ENCODE data around the gene AGBL4. TPM values are rescaled to one million over a fixed set of nuclear protein-coding genes. Genes with fewer than 3 reads are reported as not detected.

Gene AGBL4
- total and polyA plus RNA-seq, 2 of the 4 experiments (the other 2 are of a cell fraction) = not detected

DNA sequence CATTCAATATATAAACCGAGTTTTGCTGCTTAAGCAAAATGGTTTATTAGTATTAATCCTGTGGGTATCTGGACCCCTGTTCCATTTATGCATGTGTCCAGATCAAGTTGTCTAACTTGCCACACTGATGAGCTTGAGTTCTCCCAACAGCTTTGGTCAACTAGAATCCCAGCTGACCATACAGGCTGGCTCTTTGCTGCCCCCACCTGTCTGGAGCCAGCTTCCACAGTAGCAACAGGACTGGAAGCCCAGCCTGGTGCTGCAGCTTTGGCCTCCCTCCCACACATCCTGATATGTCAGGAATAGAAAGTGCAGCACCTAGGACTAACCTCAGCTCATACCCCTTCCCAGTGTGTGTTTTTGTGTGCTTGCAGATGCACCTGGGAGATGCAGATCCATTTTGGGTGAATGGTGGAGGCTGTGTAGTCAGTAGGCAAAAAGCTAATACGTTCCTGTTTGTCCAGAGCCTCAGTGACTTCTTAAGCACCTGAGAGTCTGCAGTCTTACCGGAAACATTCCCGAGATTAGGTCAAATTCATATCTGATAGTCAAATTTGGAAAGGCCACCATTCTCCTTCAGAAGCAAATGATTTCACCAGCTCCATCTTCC, 1206.1 kb downstream of the AGBL4 start:
- BruUV-seq (replicated peaks) = no TSS peak
- Histone ChIP-seq H2BK15ac (ENCODE audit: low read depth, low read length) (no peak overlapping the region), H3K4me2 (ENCODE audit: low read depth, low read length) (no peak overlapping the region), H3K4me3 (ENCODE audit: insufficient read depth, low read depth, low read length) (no peak overlapping the region), H2AK9ac (replicated peaks; ENCODE audit: low read depth, low read length, poor library complexity) (no peak overlapping the region), H3K9me3 (ENCODE audit: control insufficient read depth, insufficient read depth, low read length) (no peaks in the 10 kb centered on the region), H3K18ac (ENCODE audit: low read depth, low read length) (no peak overlapping the region), H2BK5ac (ENCODE audit: low read depth, low read length, poor library complexity, severe bottlenecking) (no peak overlapping the region), H4K5ac (ENCODE audit: low read depth, low read length) (no peak overlapping the region), H2AFZ (replicated peaks; ENCODE audit: low read length, poor library complexity) (no peak overlapping the region), H3K27ac (ENCODE audit: insufficient read depth, low read length) (no peak overlapping the region), H3K36me3 (ENCODE audit: control insufficient read depth, insufficient read depth, low read length) (no peaks in the 10 kb centered on the region), H3K4ac (ENCODE audit: low read depth, low read length) (no peak overlapping the region), H2BK20ac (ENCODE audit: low read depth, low read length) (no peak overlapping the region), H2AK5ac (ENCODE audit: low read depth, low read length) (no peak overlapping the region), H4K91ac (ENCODE audit: insufficient read depth, low read depth, low read length) (no peak overlapping the region), H2BK120ac (ENCODE audit: low read depth, low read length) (no peak overlapping the region), H3K27me3 (ENCODE audit: control insufficient read depth, insufficient read depth, low read length) (no peaks in the 10 kb centered on the region), H4K8ac (ENCODE audit: low read depth in 2 of 2, low read length in 2 of 2) (no peak overlapping the region), H3K14ac (replicated peaks; ENCODE audit: low read depth, low read length) (no peak overlapping the region), H3K4me1 (ENCODE audit: control insufficient read depth, insufficient read depth, low read length) (no peaks in the 10 kb centered on the region), H3K9ac (ENCODE audit: low read depth, low read length) (no peak overlapping the region), H3K9me1 (ENCODE audit: insufficient read depth, low read length) (no peaks in the 10 kb centered on the region), H3K56ac (ENCODE audit: extremely low read depth, insufficient read depth, low read length) (no peak overlapping the region), H3K79me1 (ENCODE audit: low read depth in 1 of 2, low read length in 2 of 2) (no peaks in the 10 kb centered on the region), H4K20me1 (ENCODE audit: insufficient read depth, low read length) (no peaks in the 10 kb centered on the region), H3K23ac (ENCODE audit: low read depth, low read length) (no peak overlapping the region)
- POLR2A ChIA-PET (ENCODE audit: unreplicated experiment) = no interaction called here
- dilution Hi-C loops (cut with HindIII; ENCODE audit: low sequenced_read_pairs, unreplicated experiment) = no loop called here
- WGBS, 2 experiments (ENCODE audit: extremely low coverage in 2 of 2, insufficient read length in 1 of 2) = 50% methylated on average over 2 of the region's 4 CpGs; no CpG with 5 or more reads in 1 of the 2 experiments
- in situ Hi-C loops (cut with MboI; ENCODE audit: low sequenced_read_pairs) = loop anchor here (5.0 kb wide), 1 partner anchor 140 kb away; no protein-coding TSS in a partner anchor
- intact Hi-C loops (cut with micrococcal nuclease) = loop anchor here (1.0 to 2.0 kb wide), 2 partner anchors 140 to 243 kb away; no protein-coding TSS in a partner anchor
- ATAC-seq (ENCODE audit: low read depth) (peak; percentile 73), DNase-seq (peak; percentile 31)
- CTCF ChIA-PET = interaction anchor here (0.8 to 1.0 kb wide), 2 partner anchors 140 to 189 kb away, joined by 3 read pairs; no protein-coding TSS in a partner anchor
- TF ChIP-seq, protein P1, sequence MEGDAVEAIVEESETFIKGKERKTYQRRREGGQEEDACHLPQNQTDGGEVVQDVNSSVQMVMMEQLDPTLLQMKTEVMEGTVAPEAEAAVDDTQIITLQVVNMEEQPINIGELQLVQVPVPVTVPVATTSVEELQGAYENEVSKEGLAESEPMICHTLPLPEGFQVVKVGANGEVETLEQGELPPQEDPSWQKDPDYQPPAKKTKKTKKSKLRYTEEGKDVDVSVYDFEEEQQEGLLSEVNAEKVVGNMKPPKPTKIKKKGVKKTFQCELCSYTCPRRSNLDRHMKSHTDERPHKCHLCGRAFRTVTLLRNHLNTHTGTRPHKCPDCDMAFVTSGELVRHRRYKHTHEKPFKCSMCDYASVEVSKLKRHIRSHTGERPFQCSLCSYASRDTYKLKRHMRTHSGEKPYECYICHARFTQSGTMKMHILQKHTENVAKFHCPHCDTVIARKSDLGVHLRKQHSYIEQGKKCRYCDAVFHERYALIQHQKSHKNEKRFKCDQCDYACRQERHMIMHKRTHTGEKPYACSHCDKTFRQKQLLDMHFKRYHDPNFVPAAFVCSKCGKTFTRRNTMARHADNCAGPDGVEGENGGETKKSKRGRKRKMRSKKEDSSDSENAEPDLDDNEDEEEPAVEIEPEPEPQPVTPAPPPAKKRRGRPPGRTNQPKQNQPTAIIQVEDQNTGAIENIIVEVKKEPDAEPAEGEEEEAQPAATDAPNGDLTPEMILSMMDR (conservative IDR thresholded peaks at IDR 0.05; ENCODE audit: low read depth, low read length) = peak; percentile 56
- no peak for TF ChIP-seq CEBPB (IDR thresholded peaks at IDR 0.05; ENCODE audit: low read depth, low read length)
- TF ChIP-seq RAD21 (IDR thresholded peaks at IDR 0.05; ENCODE audit: low read length) = peak; percentile 62
- TF ChIP-seq, protein P2, sequence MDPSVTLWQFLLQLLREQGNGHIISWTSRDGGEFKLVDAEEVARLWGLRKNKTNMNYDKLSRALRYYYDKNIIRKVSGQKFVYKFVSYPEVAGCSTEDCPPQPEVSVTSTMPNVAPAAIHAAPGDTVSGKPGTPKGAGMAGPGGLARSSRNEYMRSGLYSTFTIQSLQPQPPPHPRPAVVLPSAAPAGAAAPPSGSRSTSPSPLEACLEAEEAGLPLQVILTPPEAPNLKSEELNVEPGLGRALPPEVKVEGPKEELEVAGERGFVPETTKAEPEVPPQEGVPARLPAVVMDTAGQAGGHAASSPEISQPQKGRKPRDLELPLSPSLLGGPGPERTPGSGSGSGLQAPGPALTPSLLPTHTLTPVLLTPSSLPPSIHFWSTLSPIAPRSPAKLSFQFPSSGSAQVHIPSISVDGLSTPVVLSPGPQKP (IDR thresholded peaks at IDR 0.05; ENCODE audit: borderline replicate concordance, low read depth, low read length) = no peak
- TF ChIP-seq MAZ (IDR thresholded peaks at IDR 0.05; ENCODE audit: borderline replicate concordance, low read depth, low read length) = no peak
